HG03175 (cell line): ENCODE results near the gene PANX3.

Source experiments
- ATAC-seq: cut with Tn5 transposase; IDR thresholded peaks from one replicate; pipeline ENCODE4 v1.9.1; 2021; ENCODE audit warnings: mild to moderate bottlenecking, moderate library complexity; ENCODE audit not compliant: unreplicated experiment

The PANX3 gene

GRCh38 chr11:124656774-124657630, 45.8 kb downstream of the PANX3 start:
- no peak for ATAC-seq

GRCh38 chr11:124657904-124658303, 46.7 kb downstream of the PANX3 start:
- no peak for ATAC-seq

DNA sequence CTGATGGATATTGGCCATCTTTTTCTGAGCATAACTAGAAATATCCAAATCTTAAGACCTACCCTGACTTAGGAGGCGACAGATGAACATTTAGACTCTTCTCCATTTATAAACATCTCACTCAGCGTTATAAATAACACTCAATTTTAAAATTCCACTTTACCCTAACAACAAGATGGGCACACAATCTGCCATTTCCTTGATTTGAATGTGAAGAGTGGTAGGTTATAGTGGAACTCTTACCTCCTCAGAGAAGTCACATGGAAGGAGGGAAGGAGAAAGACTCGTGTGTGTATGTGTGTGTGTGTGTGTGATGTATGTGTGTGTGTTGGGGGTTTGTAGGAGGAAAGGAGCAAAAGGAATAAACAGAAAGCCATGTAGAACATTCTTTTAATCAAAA, 47.3 kb downstream of the PANX3 start:
- no peak for ATAC-seq

DNA sequence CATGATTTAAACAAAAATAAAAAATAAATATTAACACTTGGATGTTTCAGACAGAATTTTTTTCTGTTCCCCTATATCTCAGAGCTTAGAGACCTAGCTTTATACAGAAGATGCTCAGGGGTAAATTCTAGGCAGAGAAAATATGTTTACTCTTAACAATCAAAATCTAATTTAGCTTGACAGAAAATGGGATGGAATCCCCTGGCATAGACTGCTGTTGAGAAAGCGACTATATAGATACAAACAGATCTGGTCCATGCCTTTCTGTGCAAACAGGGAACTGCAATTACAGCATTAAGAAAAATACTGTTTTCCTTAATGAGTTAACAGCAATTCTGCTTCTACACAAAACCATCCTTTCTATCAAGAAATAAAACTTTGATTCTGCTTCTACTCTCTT, 47.8 kb downstream of the PANX3 start:
- ATAC-seq, result no peak

GRCh38 chr11:124661553-124661952, 50.3 kb downstream of the PANX3 start:
- ATAC-seq, result no peak

DNA sequence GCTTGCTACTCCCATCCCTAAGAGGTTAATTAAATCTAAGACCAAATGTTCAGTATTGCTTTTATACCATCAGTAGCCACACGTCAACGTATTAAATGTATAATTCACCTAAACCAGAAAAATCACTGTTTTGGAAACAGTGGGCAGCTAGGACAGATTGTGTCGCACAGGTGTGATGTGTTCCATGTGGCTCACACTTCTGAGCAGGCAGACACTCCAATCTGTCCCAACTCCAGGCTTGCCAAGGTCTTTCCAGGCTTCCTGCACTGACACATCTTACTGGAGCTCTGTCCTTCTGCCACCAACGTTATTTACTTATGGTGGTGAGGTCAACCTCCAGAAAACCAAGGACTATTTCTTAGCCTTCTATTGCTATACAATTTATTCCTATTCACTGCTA, 50.9 kb downstream of the PANX3 start:
- ATAC-seq, result no peak

DNA sequence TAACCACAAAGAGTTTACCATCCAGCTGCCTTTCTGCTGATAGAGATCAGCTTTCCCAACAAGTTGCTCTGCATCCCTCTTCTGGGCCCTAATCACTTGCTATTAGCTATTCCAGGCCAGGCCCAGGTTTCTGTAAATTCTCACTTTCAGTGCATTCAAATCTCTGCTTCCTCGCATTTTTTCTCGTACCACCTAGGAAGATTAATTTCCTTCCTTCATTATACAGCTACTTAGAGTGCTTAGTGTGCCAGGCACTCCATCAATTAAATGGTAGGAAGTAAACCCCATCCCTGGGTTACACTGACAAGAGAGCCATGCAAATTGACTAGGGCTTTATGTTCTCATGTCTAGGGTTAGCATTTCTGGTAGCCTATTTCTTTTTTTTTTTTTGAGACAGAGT, 52.6 kb downstream of the PANX3 start:
- no peak for ATAC-seq

DNA sequence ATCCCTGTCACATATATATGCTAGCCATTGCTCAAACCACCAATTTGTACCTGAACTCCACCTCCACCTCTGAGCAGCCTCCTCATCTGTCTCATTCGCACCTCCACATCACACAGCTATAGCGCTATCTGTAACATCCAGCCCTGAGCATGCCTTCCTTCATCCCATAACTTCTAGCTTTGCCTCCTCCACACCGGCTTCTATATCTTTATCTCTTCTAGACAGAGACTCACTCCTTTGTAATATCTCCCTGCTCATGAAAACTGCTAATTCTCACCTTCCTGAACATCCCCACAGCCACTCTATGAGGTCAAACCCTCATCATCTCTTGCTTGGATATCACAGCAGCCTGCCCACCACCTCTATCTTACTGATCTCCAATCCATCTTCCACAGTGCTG, 56.4 kb downstream of the PANX3 start:
- no peak for ATAC-seq

GRCh38 chr11:124669193-124669592, 58.0 kb downstream of the PANX3 start:
- ATAC-seq, result peak; percentile 25
